ENCODE data around the gene ZC3H12A. TPM values are rescaled to one million over a fixed set of nuclear protein-coding genes. Genes with fewer than 3 reads are reported as not detected.

The ZC3H12A gene
- polyA plus RNA-seq, 6 donors from 2014 or later, result 15.5 to 26.7 (median 17.6) TPM

GRCh38 chr1:37465593-37466517 is 8.5 kb upstream of the ZC3H12A start:
- Mint-ChIP-seq H3K27ac (no peak overlapping the region), H3K27me3 (peaks cover 0 to 11% (median 0%) of the 10 kb centered on the region in 3 donors), H3K9me3 (no peaks in the 10 kb centered on the region), H3K4me3 (no peak overlapping the region), H3K36me3 (no peaks in the 10 kb centered on the region), H3K4me1 (no peaks in the 10 kb centered on the region)
- DNase-seq, result no peak
- ATAC-seq (ENCODE audit: low read depth in 2 of 2), result no peak

- ATAC-seq (ENCODE audit: low read depth in 2 of 2) (no peak), DNase-seq (no peak)
- H3K9me3 Mint-ChIP-seq, result no peaks in the 10 kb centered on the region
- H3K4me1 Mint-ChIP-seq, result peaks cover 6 to 18% (median 16%) of the 10 kb centered on the region in 3 donors
- H3K27me3 Mint-ChIP-seq, result peaks cover 0 to 24% (median 9%) of the 10 kb centered on the region in 3 donors
- H3K27ac Mint-ChIP-seq, result no peak overlapping the region
- H3K36me3 Mint-ChIP-seq, result no peaks in the 10 kb centered on the region
- no peak overlapping the region for H3K4me3 Mint-ChIP-seq
Measured at GRCh38 chr1:37468037-37468436, 6.3 kb upstream of the ZC3H12A start.

DNA sequence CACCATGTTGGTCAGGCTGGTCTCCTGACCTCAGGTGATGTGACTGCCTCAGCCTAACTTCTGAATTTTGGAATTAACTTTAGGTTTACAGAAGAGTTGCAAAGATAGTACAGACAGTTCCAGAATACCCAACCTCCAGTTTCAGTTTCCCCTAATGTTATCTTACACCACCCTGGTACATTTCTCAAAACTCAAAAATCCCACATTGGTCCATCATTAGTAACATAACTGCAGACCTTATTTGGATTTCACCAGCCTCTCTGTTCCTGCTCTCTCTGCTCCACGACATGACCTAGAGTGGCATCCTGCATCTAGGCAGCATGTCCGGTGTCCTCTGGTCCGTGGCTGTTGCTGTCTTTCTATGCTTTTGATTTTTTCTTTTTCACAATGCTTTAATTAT is 5.0 kb upstream of the ZC3H12A start:
- no peak overlapping the region for H3K4me3 Mint-ChIP-seq

GRCh38 chr1:37471345-37472231 is 2.8 kb upstream of the ZC3H12A start:
- Mint-ChIP-seq H3K9me3 (no peaks in the 10 kb centered on the region), H3K4me3 (peak overlapping the region in 2 of 8 donors; percentile 39 to 96), H3K27ac (peak overlapping the region in 3 of 6 donors; percentile 54 to 90 (median 62)), H3K4me1 (peaks cover 23 to 34% (median 33%) of the 10 kb centered on the region in 3 donors), H3K27me3 (peaks cover 0 to 24% (median 9%) of the 10 kb centered on the region in 3 donors), H3K36me3 (no peaks in the 10 kb centered on the region)
- DNase-seq, result no peak
- no peak for ATAC-seq (ENCODE audit: low read depth in 2 of 2)

More for the DNA sequence above, 5.0 kb upstream of the ZC3H12A start:
- Mint-ChIP-seq H3K4me1 (peaks cover 14 to 29% (median 26%) of the 10 kb centered on the region in 3 donors), H3K27me3 (peaks cover 0 to 24% (median 9%) of the 10 kb centered on the region in 3 donors), H3K36me3 (no peaks in the 10 kb centered on the region), H3K27ac (peak overlapping the region in 1 of 6 donors; percentile 44), H3K9me3 (no peaks in the 10 kb centered on the region)
- DNase-seq (no peak), ATAC-seq (ENCODE audit: low read depth in 2 of 2) (no peak)

DNA sequence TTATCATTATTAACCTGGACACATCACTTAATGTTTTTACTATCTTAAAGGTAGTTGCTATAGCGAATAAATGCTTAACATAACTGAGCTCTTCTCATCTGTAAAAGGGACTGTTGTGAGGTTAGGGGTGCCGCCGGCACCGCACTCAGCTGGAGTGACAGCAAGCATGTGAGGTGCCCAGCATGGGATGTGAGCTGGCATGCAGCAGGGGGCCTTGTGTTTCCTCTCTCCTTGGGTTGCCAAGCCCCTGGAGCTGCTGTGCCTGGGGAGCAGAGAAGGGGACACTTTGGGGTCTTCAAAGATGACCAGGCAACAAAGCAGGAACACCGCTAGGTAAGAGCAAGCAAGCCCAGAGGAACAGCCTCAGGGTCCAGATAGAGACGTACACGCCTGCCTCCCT is 2.1 kb upstream of the ZC3H12A start:
- H3K27me3 Mint-ChIP-seq, result peaks cover 0 to 24% (median 9%) of the 10 kb centered on the region in 3 donors
- H3K36me3 Mint-ChIP-seq, result no peaks in the 10 kb centered on the region

DNA sequence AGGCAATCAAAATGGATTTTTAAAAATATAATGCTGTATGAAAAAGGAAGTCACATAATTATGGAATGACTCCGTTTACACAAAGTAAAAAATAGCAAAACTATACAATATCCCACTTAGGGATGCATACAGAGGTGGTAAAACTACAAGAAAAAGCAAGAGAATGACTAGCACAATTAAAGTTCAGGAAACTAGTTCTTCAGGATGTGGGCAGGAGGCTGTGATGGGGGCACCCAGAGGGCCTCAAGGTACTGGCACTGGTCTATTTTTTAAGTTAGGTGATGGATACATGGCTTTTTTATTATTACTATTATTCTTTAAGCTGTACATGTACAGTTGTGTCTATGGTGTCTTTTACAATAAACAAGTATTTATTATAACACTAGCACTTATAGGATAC is 1.4 kb upstream of the ZC3H12A start:
- Mint-ChIP-seq H3K9me3 (no peaks in the 10 kb centered on the region), H3K4me3 (peak overlapping the region in 6 of 8 donors; percentile 25 to 96 (median 92)), H3K4me1 (peaks cover 30 to 45% (median 45%) of the 10 kb centered on the region in 3 donors), H3K36me3 (no peaks in the 10 kb centered on the region), H3K27ac (peak overlapping the region in 4 of 6 donors; percentile 9 to 99 (median 72)), H3K27me3 (peaks cover 0 to 24% (median 9%) of the 10 kb centered on the region in 3 donors)
- DNase-seq (no peak), ATAC-seq (ENCODE audit: low read depth in 2 of 2) (no peak)

More for the DNA sequence above, 2.1 kb upstream of the ZC3H12A start:
- Mint-ChIP-seq H3K4me3 (peak overlapping the region in 4 of 8 donors; percentile 21 to 96 (median 49)), H3K9me3 (no peaks in the 10 kb centered on the region), H3K27ac (peak overlapping the region in 3 of 6 donors; percentile 36 to 90 (median 67)), H3K4me1 (peaks cover 27 to 40% (median 38%) of the 10 kb centered on the region in 3 donors)
- ATAC-seq (ENCODE audit: low read depth in 2 of 2) (no peak), DNase-seq (no peak)

DNA sequence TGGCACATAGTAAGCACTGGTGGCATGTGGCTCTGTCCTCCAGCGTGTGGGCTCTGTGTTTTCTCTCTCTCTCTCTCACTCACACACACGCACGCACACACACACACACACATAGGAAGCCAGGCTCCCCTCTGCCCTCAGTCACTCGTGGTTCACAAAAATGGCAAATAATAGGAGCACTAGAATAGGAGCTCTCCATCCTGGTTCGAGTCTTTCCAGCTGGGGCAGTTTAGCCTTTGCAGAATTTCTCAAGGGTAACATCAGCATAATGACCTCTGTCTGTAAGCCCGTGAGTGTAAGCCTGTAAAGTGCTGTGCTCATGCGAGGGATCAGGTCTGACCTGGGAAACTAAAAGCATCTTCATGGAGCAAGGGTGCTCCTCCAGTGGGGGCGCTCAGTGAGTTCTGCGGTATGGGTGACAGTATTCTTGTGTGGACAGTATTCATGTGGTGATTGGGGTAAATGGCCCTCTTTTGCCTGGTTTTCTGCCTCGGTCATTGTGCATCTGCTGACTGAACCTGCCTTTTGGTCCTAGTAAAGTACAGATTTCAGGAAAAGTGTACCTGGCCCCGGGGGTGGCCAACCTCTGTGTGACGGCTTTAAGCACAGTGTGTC is 842 bp upstream of the ZC3H12A start:
- peaks cover 33 to 51% (median 51%) of the 10 kb centered on the region in 3 donors for H3K4me1 Mint-ChIP-seq
- no peaks in the 10 kb centered on the region for H3K36me3 Mint-ChIP-seq
- no peak for ATAC-seq (ENCODE audit: low read depth in 2 of 2)
- peak overlapping the region; percentile 0 to 99 (median 92) for H3K27ac Mint-ChIP-seq
- H3K27me3 Mint-ChIP-seq, result peaks cover 0 to 24% (median 9%) of the 10 kb centered on the region in 3 donors
- H3K4me3 Mint-ChIP-seq, result peak overlapping the region; percentile 85 to 96 (median 92)
- no peaks in the 10 kb centered on the region for H3K9me3 Mint-ChIP-seq
- no peak for DNase-seq

DNA sequence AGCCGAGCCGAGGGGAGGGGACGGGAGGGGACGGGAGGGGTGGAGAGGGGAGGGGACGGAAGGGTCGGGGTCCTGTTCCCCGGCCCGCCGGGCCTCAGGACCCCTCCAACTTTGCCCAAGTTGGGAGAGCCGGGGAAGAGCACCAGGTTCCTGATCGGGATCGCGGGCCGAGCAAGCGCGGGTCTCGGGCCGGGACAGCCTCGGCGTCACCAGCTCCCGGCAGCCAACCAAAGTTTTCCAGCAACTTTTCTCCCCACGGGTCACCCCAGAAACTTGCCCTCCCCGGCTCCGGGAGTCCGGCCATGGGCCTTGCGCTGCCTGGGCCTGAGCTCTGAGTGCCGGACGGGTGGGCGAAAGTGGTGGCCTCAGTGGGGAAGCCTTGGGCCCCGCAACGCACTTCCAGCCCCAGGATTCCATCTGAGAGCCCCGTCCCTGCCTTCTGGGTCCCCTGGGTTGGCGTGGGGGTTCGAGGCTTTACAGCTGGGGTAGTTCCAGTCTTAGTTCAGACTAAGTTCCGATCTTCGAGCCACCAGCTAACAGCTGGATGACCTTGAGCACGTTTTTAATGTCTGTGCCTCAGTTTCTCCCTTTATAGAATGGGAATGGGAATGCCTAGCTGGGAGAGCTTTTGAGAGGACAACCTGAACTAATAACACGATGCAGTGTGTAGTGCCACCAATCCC is 458 bp downstream of the ZC3H12A start:
- Mint-ChIP-seq H3K36me3 (no peaks in the 10 kb centered on the region), H3K9me3 (no peaks in the 10 kb centered on the region), H3K27me3 (peaks cover 0 to 18% (median 9%) of the 10 kb centered on the region in 3 donors), H3K27ac (peak overlapping the region; percentile 86 to 99 (median 99)), H3K4me1 (peaks cover 45 to 64% (median 62%) of the 10 kb centered on the region in 3 donors), H3K4me3 (peak overlapping the region; percentile 87 to 97 (median 96))
- DNase-seq (no peak), ATAC-seq (ENCODE audit: low read depth in 2 of 2) (no peak)

DNA sequence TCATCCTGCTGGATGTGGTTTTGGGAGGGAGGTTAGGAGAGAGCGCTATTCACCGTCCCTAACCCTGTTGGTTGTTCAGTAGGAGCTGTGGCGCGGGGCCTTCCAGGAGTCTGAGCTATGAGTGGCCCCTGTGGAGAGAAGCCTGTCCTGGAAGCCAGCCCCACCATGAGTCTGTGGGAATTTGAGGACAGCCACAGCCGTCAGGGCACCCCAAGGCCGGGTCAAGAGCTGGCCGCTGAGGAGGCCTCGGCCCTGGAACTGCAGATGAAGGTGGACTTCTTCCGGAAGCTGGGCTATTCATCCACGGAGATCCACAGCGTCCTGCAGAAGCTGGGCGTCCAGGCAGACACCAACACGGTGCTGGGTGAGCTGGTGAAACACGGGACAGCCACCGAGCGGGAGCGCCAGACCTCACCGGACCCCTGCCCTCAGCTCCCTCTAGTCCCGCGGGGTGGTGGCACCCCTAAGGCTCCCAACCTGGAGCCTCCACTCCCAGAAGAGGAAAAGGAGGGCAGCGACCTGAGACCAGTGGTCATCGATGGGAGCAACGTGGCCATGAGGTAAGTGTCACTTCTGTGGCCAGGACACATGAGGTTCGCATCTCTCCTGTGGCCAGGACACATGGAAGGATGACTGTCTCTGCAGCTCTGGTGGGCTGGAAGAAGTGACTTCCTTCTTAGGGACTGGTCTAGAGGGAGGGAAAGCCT is 1.2 kb downstream of the ZC3H12A start:
- peak overlapping the region; percentile 98 to 99 (median 99) for H3K27ac Mint-ChIP-seq
- H3K9me3 Mint-ChIP-seq, result no peaks in the 10 kb centered on the region
- H3K36me3 Mint-ChIP-seq, result no peaks in the 10 kb centered on the region
- peak overlapping the region; percentile 87 to 97 (median 96) for H3K4me3 Mint-ChIP-seq
- no peak for DNase-seq
- H3K4me1 Mint-ChIP-seq, result peaks cover 45 to 67% (median 64%) of the 10 kb centered on the region in 3 donors
- peaks cover 0 to 13% (median 9%) of the 10 kb centered on the region in 3 donors for H3K27me3 Mint-ChIP-seq
- ATAC-seq (ENCODE audit: low read depth in 2 of 2), result no peak

- DNase-seq (no peak), ATAC-seq (ENCODE audit: low read depth in 2 of 2) (no peak)
- H3K9me3 Mint-ChIP-seq, result no peaks in the 10 kb centered on the region
- H3K4me3 Mint-ChIP-seq, result peak overlapping the region; percentile 87 to 97 (median 96)
- H3K4me1 Mint-ChIP-seq, result peaks cover 45 to 71% (median 69%) of the 10 kb centered on the region in 3 donors
- peaks cover 0 to 13% (median 9%) of the 10 kb centered on the region in 3 donors for H3K27me3 Mint-ChIP-seq
- peak overlapping the region; percentile 98 to 99 (median 99) for H3K27ac Mint-ChIP-seq
- H3K36me3 Mint-ChIP-seq, result peaks cover 0 to under 1% of the 10 kb centered on the region in 2 donors
Measured at GRCh38 chr1:37476087-37476452, 1.7 kb downstream of the ZC3H12A start.

- peaks cover 0 to 9% (median 6%) of the 10 kb centered on the region in 3 donors for H3K27me3 Mint-ChIP-seq
- no peak for ATAC-seq (ENCODE audit: low read depth in 2 of 2)
- H3K27ac Mint-ChIP-seq, result peak overlapping the region; percentile 98 to 99 (median 99)
- peaks cover 0 to 6% of the 10 kb centered on the region in 2 donors for H3K36me3 Mint-ChIP-seq
- H3K9me3 Mint-ChIP-seq, result no peaks in the 10 kb centered on the region
- peaks cover 49 to 73% (median 72%) of the 10 kb centered on the region in 3 donors for H3K4me1 Mint-ChIP-seq
- H3K4me3 Mint-ChIP-seq, result peak overlapping the region; percentile 87 to 97 (median 96)
- no peak for DNase-seq
Measured at GRCh38 chr1:37476460-37477197, 2.2 kb downstream of the ZC3H12A start.
